AML-193 (cell line): ENCODE data around the gene WDR82.
A peak's percentile ranks its signal among the peaks of the same experiment; 100 is the strongest.

ENCODE experiments used
- DNase-seq, 2 experiments: peaks; one replicate each; lab custom pipeline; 2025; lab: John Stamatoyannopoulos, UW

Gene WDR82

GRCh38 chr3:52256622-52257021 is 21.8 kb downstream of the WDR82 start:
- no peak for DNase-seq

GRCh38 chr3:52256159-52256558 is 22.3 kb downstream of the WDR82 start:
- no peak for DNase-seq

- DNase-seq: no peak
Observed at GRCh38 chr3:52254608-52255007, 23.8 kb downstream of the WDR82 start.

GRCh38 chr3:52253314-52254304 is 24.8 kb downstream of the WDR82 start:
- DNase-seq: peak; percentile 98 to 99

GRCh38 chr3:52250122-52250521 is 28.3 kb downstream of the WDR82 start:
- no peak for DNase-seq

DNA sequence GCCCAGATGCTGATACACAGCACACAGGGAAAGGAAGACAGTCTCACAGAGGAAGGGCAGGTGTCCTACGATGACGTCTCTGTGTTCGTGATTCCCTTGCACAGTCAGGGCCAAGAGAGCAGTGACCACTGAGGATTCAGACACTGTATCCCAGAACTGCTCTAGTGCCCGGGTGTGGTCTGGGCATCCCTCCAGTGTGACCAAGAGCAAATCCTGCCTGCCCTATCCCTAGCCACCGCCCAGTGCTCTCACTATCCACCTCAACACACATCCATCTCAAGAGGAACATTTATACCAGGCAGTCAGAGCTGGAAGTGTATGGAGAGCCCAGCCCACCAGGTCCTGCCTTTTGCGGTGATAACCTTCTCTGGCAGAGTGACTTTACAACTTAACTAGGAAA is 28.8 kb downstream of the WDR82 start:
- no peak for DNase-seq

GRCh38 chr3:52248816-52249547 is 29.5 kb downstream of the WDR82 start:
- no peak for DNase-seq

GRCh38 chr3:52248165-52248541 is 30.3 kb downstream of the WDR82 start:
- DNase-seq: no peak

DNA sequence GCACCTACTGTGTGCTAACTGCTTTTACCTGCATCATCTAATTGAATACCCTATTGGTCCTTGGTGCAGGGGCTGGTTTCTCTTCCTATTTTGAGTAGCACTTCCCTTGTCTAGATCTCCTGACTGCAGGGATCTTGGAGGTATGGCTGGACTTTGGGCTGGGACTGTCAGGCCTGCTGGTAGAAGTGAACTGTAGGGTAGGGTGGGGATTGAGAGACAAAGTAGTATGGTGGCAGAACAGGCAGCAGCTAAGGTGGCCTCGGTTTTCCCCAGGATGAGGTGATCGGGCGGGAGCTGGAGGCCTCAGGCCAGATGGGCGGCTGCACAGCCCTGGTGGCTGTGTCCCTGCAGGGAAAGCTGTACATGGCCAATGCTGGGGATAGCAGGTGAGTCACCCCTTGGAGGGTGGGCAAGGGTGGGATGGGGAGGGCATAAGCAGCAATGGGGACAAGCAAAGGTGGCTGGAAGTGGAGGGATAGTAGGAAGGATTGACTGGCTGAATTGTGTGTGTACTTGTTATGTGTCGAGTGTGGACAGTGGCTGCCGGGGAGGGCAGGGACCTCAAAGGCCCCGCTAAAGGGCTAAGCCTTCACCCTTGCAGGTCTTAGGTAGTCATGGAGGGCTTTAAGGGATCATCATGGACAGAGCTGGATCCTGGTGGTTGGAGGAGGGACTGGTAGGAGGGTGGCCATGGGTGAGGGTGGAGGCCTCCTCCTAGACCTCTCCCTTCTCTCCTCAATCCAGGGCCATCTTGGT is 30.9 kb downstream of the WDR82 start:
- no peak for DNase-seq

GRCh38 chr3:52246728-52247408 is 31.6 kb downstream of the WDR82 start:
- peak; percentile 78 for DNase-seq

- DNase-seq: no peak
Observed at GRCh38 chr3:52246264-52246620, 32.2 kb downstream of the WDR82 start.

DNA sequence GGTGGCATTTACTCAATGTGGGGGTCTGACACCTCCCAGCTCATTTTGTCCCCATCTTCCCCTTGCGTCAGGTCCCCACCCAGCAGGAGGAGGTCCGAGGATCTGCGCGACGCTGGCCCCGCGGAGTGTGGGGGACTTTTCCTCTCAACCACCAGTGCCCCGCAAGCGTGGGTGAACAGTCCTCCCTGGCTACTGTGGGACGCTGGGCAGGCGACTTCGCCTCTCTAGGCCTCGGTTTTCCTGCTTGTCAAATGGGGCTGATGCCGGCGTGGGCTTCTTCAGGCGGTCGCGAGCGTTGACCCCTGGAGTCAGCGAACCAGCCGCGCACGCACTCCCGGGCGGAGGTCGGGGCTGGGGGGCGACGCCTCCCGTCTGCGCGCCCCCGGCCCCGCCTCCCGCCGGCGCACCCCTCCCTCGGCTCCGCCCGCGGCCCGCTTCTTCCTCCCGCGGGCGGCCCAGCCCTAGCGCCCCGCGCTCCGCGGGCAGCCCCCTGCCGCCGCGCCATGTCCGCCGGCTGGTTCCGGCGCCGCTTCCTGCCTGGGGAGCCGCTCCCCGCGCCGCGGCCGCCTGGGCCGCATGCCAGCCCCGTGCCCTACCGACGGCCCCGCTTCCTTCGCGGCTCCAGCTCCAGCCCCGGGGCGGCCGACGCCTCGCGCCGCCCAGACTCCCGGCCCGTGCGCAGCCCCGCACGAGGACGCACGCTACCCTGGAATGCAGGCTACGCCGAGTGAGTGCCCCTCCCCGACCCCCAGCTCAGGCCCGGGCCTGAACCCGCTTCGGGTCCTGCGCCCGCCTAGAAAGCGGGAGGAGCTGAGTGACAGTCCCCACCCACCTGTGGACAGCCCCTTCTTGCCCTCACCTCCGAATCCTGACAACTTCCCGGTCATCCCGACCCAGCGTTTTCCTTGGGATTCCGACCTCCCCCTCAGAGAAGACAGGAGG is 32.9 kb downstream of the WDR82 start, which contains the start of gene PPM1M:
TSS of gene PPM1M (plus strand) at position 438 of the 942 bp plus-strand sequence. CDS start at position 504, 66 bp downstream.
- DNase-seq: peak; percentile 32 to 60

DNA sequence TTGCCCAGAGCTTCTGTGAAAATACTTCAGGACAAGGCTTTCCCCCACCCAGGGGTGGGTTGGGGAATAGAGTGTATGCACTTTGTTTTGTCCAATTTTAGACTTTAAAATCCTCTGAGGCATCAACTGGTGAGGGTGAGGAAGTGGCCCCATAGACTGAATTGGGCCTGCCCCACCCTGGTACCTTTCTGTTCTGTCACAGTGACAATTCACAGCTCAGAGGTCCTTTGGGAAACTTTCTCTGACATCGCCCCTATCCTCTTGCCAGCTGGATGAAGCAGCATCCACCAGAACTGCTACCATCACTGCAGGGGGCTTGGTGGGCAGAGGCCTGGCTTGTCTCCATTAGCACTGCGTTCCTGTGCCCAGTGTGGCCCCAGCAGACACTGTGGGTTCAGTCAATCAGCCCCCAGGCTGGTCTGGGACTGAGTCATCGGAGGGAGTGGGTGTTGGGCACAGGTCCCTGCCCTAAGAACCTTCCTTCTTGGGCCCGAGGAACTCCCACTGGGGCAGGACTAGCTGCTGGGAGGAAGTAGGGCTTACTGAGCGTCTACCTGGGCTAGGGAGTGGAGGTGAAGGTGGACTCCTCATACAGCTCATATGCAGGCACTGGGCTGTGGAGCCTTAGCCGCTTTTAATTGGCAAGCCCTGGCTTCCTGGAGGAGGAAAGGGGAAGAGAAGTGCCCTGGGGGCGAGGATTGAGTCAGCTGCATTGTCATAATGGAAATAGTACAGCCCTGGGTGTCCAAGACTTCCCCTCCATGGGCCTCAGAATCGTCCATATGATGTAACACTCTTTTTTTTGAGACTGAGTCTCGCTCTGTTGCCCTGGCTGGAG is 34.4 kb downstream of the WDR82 start:
- DNase-seq: peak; percentile 98 to 99

GRCh38 chr3:52242039-52242438 is 36.4 kb downstream of the WDR82 start:
- no peak for DNase-seq

DNA sequence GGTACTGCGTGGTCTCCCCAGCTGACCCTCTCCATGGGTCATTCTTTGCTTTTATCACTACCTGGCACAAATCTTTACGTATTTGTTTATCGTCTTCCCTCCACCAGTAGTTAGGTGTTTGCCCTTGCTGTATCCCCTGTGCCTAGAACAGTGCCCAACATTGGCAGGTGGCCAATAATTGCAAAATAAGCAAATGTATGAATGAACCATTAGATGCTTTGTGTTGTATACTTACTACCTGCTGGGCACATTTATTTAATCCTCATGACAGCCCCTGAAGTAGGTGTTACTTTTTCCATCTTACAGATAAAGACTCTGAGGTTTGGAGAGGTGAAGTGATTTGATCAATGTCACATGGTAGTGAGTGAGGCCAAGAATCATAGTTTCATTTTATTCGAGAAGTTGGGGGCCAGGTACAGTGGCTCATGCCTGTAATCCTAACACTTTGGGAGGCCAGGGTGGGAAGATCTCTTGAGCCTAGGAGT is 37.5 kb downstream of the WDR82 start:
- no peak for DNase-seq

DNA sequence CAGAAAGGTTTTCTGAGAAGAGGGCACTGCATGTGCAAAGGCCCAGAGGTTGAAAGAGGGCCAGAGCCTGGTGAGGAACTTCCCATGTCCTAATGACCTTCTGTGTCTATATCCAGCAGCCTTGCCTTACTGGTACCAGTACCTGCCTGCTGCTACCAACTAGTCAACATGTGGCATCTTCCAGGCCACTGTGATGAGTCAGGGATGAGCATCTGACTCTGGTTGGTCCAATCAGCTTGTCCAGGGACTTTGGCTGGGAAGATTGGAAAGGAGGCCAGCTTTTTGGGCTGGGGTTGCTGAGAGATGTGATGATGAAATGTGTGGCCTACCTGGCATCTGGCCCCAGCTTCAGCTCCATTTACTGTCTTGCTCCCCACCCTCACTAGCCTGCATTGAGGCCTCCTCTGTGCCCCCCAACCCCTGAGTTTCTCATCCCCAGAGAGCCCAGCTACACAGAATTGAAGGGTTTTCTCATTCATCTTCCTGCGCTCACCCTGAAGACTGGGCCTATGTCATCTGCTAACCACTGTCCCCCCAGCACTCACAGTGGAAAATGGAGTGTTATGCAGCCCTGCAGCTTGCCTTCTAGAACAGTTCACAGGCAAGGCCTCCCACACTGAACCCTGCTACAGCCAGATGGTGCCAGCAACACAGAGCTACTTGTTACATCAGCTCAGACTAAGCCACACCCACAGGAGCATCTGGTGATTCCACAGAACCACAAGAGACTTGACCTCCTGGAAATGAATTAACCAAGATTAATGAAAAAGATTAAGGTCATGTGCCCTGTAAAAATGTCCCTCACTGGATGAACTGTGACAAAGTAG is 38.2 kb downstream of the WDR82 start:
- DNase-seq: peak; percentile 81 to 85

DNA sequence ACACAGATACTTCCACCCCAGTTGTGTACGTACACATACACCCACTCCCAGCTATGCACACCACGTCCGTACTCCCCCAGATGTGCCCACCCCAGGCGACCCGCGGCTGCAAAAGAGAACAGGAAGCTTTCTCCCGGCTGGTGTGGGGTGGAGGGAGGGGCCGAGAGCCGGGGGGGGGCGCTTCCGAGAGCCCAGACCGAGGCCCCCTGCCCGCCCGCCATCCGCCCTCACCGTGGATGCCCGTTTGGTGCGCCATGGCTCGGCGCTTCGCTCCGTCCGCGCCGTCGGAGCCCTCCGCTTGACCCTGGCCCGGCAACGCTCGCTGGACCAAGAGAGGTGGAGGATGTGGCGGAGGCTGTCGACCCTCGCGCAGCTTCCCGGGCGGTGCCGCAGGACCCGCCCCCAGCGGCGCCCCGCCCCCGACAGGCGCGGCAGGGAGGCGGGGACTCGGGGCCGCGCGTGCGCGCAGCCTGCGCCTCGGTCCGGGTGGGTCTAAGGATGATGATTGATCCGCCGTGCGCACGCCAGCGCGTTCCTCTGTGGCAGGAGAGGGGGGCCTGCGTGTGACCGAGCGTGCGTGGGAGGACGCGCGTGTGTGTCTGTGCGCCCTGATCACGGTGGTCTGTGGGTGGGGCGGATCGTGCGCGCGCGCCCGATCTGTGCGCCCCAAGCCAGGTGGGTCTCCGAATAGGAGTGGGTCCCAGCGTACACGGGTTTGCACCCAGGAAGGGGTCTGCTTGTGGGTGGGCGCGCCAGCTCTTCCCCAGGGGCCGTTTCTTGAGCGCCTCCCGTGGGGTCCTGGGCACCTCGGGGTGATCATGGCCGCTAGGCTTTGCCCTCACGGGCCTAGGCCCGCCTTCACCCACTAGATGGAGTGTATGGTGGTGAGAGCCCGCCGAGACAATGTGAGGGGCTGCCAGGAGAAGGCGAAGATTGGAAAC is 39.4 kb downstream of the WDR82 start, which contains the start of gene TWF2:
TSS of gene TWF2 (minus strand) at position 398 of the 941 bp plus-strand sequence. CDS start at position 256, 142 bp downstream.
- peak; percentile 57 to 77 for DNase-seq
